Naive thymus-derived CD4-positive, alpha-beta T cell (primary cell): ENCODE measurements around the gene DSP. TPM values are rescaled to one million over a fixed set of nuclear protein-coding genes. Genes with fewer than 3 reads are reported as not detected.

Experiments used
- ATAC-seq: fragments of 150-1000 bp; cut with Tn5 transposase; 2 replicates; pipeline ENCODE4 v1.10.0; 2021; ENCODE audit warnings: mild to moderate bottlenecking, moderate library complexity
- CTCF ChIA-PET: fragments of 350-600 bp; sonication (Branson Sonifier 250); formaldehyde crosslinking; loops from one replicate; lab custom pipeline; 2021; ENCODE audit warnings: antibody characterized with exemption; lab: Charles Lee
- POLR2A ChIA-PET: fragments of 350-600 bp; sonication (Branson Sonifier 250); formaldehyde crosslinking; loops from one replicate; lab custom pipeline; 2021; ENCODE audit warnings: antibody characterized with exemption, inconsistent platforms; lab: Charles Lee
- DNase-seq, 9 donors: peaks; one replicate each; pipeline versions ENCODE4 v3.0.0 to v3.0.0-alpha.2; 2020 to 2022; ENCODE audit warnings: mixed read lengths in 1 of 9
- H3K27ac ChIP-seq: one replicate; pipeline ENCODE4 v1.7.0; 2013; ENCODE audit warnings: mild to moderate bottlenecking, low read depth, low read length, moderate library complexity
- H3K27me3 ChIP-seq, 2 donors: one replicate each; pipeline ENCODE4 v1.7.0; 2013; ENCODE audit warnings: low read length in 2 of 2, mild to moderate bottlenecking in 2 of 2, moderate library complexity in 2 of 2; ENCODE audit not compliant: control insufficient read depth in 2 of 2, insufficient read depth in 2 of 2
- H3K36me3 ChIP-seq, 3 experiments: 1 replicate in 2 of 3; 2 replicates in 1 of 3; pipeline ENCODE4 v1.7.0; 2013; ENCODE audit warnings: low read length in 3 of 3, mild to moderate bottlenecking in 3 of 3, moderate library complexity in 1 of 3; ENCODE audit not compliant: insufficient read depth in 3 of 3, control insufficient read depth in 2 of 3
- H3K4me1 ChIP-seq, 2 donors: one replicate each; pipeline ENCODE4 v1.7.0; 2013; ENCODE audit warnings: low read length in 2 of 2, mild to moderate bottlenecking in 2 of 2, moderate library complexity in 1 of 2; ENCODE audit not compliant: control insufficient read depth in 2 of 2, insufficient read depth in 2 of 2
- H3K4me3 ChIP-seq: 2 replicates; pipeline ENCODE4 v1.7.0; 2013; ENCODE audit warnings: mild to moderate bottlenecking, low read length
- H3K9me3 ChIP-seq, 3 experiments: 1 replicate in 2 of 3; 2 replicates in 1 of 3; pipeline ENCODE4 v1.7.0; 2013; ENCODE audit warnings: low read length in 3 of 3; ENCODE audit not compliant: control insufficient read depth in 2 of 3
- H3K27ac Mint-ChIP-seq, 9 donors: one replicate each; pipeline ENCODE4 v1.8.0; 2020 to 2022; ENCODE audit warnings: mixed read lengths in 9 of 9, mild to moderate bottlenecking in 8 of 9, moderate library complexity in 5 of 9, inconsistent platforms in 2 of 9
- H3K27me3 Mint-ChIP-seq, 5 donors: one replicate each; pipeline ENCODE4 v1.8.0; 2021 to 2022; ENCODE audit warnings: mixed read lengths in 5 of 5, mild to moderate bottlenecking in 1 of 5
- H3K36me3 Mint-ChIP-seq, 5 donors: one replicate each; pipeline ENCODE4 v1.8.0; 2020 to 2022; ENCODE audit warnings: mixed read lengths in 5 of 5, mild to moderate bottlenecking in 3 of 5, inconsistent platforms in 1 of 5
- H3K4me1 Mint-ChIP-seq, 7 donors: one replicate each; pipeline ENCODE4 v1.8.0; 2020 to 2022; ENCODE audit warnings: mixed read lengths in 7 of 7, mild to moderate bottlenecking in 3 of 7, inconsistent platforms in 1 of 7
- H3K4me3 Mint-ChIP-seq, 10 donors: one replicate each; pipeline ENCODE4 v1.8.0; 2020 to 2022; ENCODE audit warnings: mild to moderate bottlenecking in 10 of 10, mixed read lengths in 10 of 10, moderate library complexity in 6 of 10, inconsistent platforms in 2 of 10
- H3K9me3 Mint-ChIP-seq, 11 donors: one replicate each; pipeline ENCODE4 v1.8.0; 2020 to 2022; ENCODE audit warnings: mixed read lengths in 11 of 11, mild to moderate bottlenecking in 4 of 11, inconsistent platforms in 1 of 11, moderate library complexity in 1 of 11
- intact Hi-C, 2 donors: fragments of 100-400 bp; cut with micrococcal nuclease; formaldehyde crosslinking; loops; one replicate each; pipeline ENCODE4 v1.15.1; 2023
- polyA plus RNA-seq, 2 donors: library from polyadenylated mRNA; unstranded; fragments of 300-500 nt; fragmentation: Illumina TruSeq; gene quantifications; one replicate each; pipeline ENCODE4 v1.2.3, GENCODE V29; 2021
- total RNA-seq, 6 experiments: library from RNA in 5 of 6; stranded (reverse) in 5 of 6; gene quantifications; 1 replicate in 5 of 6; 2 replicates in 1 of 6; pipeline ENCODE4 v1.2.3 and lab custom pipeline; 2021 to 2026

DSP gene
- total and polyA plus RNA-seq, 7 experiments from 2014 or later = 0.02 TPM; not detected in 5

GRCh38 chr6:7588506-7588905, 47.0 kb downstream of the DSP start:
- H3K4me3 ChIP-seq = no peak overlapping the region
- H3K4me3 Mint-ChIP-seq = peak overlapping the region in 1 of 10 donors; percentile 94
- peaks cover 31 to 64% (median 54%) of the 10 kb centered on the region in 7 donors for H3K4me1 Mint-ChIP-seq
- DNase-seq (no peak), ATAC-seq (no peak)
- H3K27ac Mint-ChIP-seq = peak overlapping the region in 1 of 9 donors; percentile 17
- H3K27me3 ChIP-seq = no peaks in the 10 kb centered on the region
- ChIA-PET CTCF (no interaction called here), POLR2A (interaction anchor here (0.6 to 1.1 kb wide), 2 partner anchors 199 to 974 kb away, joined by 4 to 5 read pairs; partner anchors contain the start of genes CAGE1 and RIOK1)
- intact Hi-C loops = no loop called here
- H3K27me3 Mint-ChIP-seq = peaks cover 0 to 4% (median 0%) of the 10 kb centered on the region in 5 donors
- peaks cover 0 to 10% (median 0%) of the 10 kb centered on the region in 5 donors for H3K36me3 Mint-ChIP-seq
- no peak overlapping the region for H3K27ac ChIP-seq
- no peaks in the 10 kb centered on the region for H3K9me3 ChIP-seq
- peaks cover 0 to 5% (median 0%) of the 10 kb centered on the region in 3 experiments for H3K36me3 ChIP-seq
- H3K4me1 ChIP-seq = peaks cover 12 to 17% of the 10 kb centered on the region in 2 donors
- H3K9me3 Mint-ChIP-seq = no peaks in the 10 kb centered on the region

DNA sequence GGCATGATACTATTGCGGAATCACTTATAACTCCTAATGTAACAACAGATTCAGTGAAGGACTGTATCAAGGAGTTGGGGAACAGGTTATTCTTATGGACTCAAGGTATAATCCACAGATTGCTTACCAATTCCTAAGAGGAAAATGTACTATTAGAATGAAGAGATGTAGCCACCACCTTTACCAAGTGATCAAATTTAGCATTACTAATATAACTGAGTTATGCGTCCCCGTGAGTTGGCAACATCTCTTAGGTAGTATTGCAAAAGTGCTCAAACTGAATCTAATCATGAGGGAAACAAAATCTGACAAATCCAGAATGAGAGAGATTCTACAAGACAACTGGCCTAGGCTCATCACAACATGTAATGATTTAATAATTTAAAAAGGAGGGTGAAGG, 47.8 kb downstream of the DSP start:
- Mint-ChIP-seq H3K4me1 (peaks cover 31 to 64% (median 54%) of the 10 kb centered on the region in 7 donors), H3K4me3 (peak overlapping the region; percentile 93 to 100 (median 99)), H3K36me3 (peaks cover 0 to 10% (median 0%) of the 10 kb centered on the region in 5 donors), H3K27me3 (peaks cover 0 to 4% (median 0%) of the 10 kb centered on the region in 5 donors), H3K27ac (peak overlapping the region in 8 of 9 donors; percentile 90 to 97 (median 94)), H3K9me3 (no peaks in the 10 kb centered on the region)
- H3K9me3 ChIP-seq = no peaks in the 10 kb centered on the region
- H3K36me3 ChIP-seq = peaks cover 0 to 7% (median 2%) of the 10 kb centered on the region in 3 experiments
- intact Hi-C loops = no loop called here
- no peak for ATAC-seq
- H3K27me3 ChIP-seq = no peaks in the 10 kb centered on the region
- peak overlapping the region; percentile 89 for H3K4me3 ChIP-seq
- peaks cover 12 to 17% of the 10 kb centered on the region in 2 donors for H3K4me1 ChIP-seq
- ChIA-PET POLR2A (interaction anchor here (0.9 to 1.1 kb wide), 4 partner anchors 9 to 201 kb away, joined by 3 to 4 read pairs (median 4); partner anchors contain the start of genes CAGE1 and RIOK1), CTCF (no interaction called here)
- no peak for DNase-seq
- H3K27ac ChIP-seq = peak overlapping the region; percentile 77

DNA sequence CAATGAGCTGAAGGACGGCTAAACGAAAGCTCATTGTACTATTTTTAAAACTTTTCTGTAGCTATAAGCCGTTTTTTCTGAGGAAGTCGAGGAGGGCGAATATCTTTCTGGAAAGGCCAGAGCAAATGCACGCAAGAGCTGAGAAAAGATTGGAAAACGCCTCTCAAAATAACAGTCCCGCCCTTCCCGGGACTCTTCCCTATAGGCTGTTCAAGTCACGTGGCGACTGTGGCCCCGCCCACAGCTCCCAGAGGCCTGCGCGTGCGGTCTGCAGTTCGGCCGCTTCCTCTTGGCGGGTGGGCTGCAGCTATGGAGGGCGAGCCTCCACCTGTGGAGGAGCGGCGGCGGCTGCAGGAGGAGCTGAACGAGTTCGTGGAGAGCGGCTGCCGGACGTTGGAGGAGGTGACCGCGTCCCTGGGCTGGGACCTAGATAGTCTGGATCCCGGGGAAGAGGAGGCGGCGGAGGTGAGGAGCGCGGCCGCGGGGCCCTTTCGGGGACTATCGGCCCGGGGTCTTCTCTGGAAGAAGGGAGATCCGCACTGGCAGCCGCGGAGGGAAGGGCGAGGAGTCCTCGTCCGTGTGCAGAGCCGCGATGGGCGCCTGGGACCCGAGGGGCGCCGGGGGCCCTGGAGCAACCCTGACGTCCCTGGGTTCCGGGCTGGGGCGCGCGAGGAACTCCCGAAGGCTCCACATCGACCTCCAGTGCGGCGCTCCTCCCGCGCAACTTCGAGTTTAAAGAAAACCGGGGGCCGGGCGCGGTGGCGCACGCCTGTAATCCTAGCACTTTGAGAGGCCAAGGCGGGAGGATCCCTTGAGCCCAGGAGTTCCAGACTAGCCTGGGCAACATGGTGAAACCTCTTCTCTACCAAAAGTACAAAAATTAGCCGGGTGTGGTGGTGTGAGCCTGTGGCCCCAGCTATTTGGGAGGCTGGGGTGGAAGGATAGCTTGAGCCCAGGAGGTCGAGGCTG, 48.8 kb downstream of the DSP start, which contains the start of gene SNRNP48:
TSS of gene SNRNP48 (plus strand) at position 250 of the 969 bp plus-strand sequence. CDS start at position 310, 60 bp downstream.
- Histone ChIP-seq H3K4me1 (peaks cover 12 to 17% of the 10 kb centered on the region in 2 donors), H3K27ac (peak within 1 kb of the TSS; percentile 77), H3K9me3 (no peaks in the 10 kb centered on the region), H3K27me3 (no peaks in the 10 kb centered on the region), H3K36me3 (peaks cover 0 to 16% (median 12%) of the 10 kb centered on the region in 3 experiments), H3K4me3 (peak within 1 kb of the TSS; percentile 89)
- ChIA-PET POLR2A (interaction anchor here (0.9 to 1.1 kb wide), 3 partner anchors 8 to 202 kb away, joined by 3 to 4 read pairs (median 3); partner anchors contain the start of genes CAGE1 and RIOK1), CTCF (no interaction called here)
- intact Hi-C loops = loop anchor here (1.0 to 10.0 kb wide), 7 partner anchors 201 to 842 kb away; partner anchors contain the start of genes CAGE1 (in 2 of the 2), EEF1E1 (in 2 of the 2), RIOK1 (in 2 of the 2) and SSR1 (in 2 of the 2)
- Mint-ChIP-seq H3K27ac (peak within 1 kb of the TSS; percentile 90 to 97 (median 94)), H3K9me3 (no peaks in the 10 kb centered on the region), H3K4me1 (peaks cover 28 to 62% (median 54%) of the 10 kb centered on the region in 7 donors), H3K27me3 (peaks cover 0 to 2% (median 0%) of the 10 kb centered on the region in 5 donors), H3K36me3 (peaks cover 0 to 10% (median 4%) of the 10 kb centered on the region in 5 donors), H3K4me3 (peak within 1 kb of the TSS; percentile 93 to 100 (median 99))
- DNase-seq (peak; percentile 83 to 93 (median 88)), ATAC-seq (peak; percentile 99)

DNA sequence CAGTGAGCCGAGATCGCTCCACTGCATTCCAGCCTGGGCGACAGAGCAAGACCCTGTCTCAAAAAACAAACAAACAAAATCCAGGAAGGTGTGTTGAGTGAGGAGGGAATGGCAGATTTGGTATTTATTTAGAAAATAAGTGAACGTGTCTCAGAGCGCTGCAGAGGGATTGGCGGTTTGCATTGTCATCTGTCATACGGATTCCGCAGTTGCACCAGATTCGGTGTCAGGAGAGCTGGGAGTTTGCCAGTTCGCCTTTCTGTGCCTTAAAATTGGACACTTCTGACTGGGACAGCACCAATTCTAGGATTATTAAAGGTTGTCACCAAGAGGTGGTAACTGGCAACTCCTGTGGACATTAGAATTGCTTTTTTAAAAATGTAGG, 49.4 kb downstream of the DSP start:
- Histone ChIP-seq H3K27ac (peak overlapping the region; percentile 77), H3K4me1 (peaks cover 12 to 17% of the 10 kb centered on the region in 2 donors), H3K36me3 (peaks cover 5 to 23% (median 16%) of the 10 kb centered on the region in 3 experiments), H3K27me3 (no peaks in the 10 kb centered on the region), H3K4me3 (peak overlapping the region; percentile 89), H3K9me3 (no peaks in the 10 kb centered on the region)
- peaks cover 0 to 2% (median 0%) of the 10 kb centered on the region in 5 donors for H3K27me3 Mint-ChIP-seq
- H3K4me1 Mint-ChIP-seq = peaks cover 28 to 62% (median 54%) of the 10 kb centered on the region in 7 donors
- ATAC-seq (no peak), DNase-seq (no peak)
- POLR2A ChIA-PET = no interaction called here
- intact Hi-C loops = loop anchor here (1.0 to 10.0 kb wide), 7 partner anchors 202 to 841 kb away; partner anchors contain the start of genes CAGE1 (in 2 of the 2), EEF1E1 (in 2 of the 2), RIOK1 (in 2 of the 2) and SSR1 (in 2 of the 2)
- CTCF ChIA-PET = no interaction called here
- peak overlapping the region; percentile 86 to 97 (median 94) for H3K27ac Mint-ChIP-seq
- peak overlapping the region; percentile 93 to 100 (median 99) for H3K4me3 Mint-ChIP-seq
- no peaks in the 10 kb centered on the region for H3K9me3 Mint-ChIP-seq
- H3K36me3 Mint-ChIP-seq = peaks cover 0 to 10% (median 4%) of the 10 kb centered on the region in 5 donors

GRCh38 chr6:7591770-7592169, 50.3 kb downstream of the DSP start:
- ATAC-seq (no peak), DNase-seq (no peak)
- H3K27me3 Mint-ChIP-seq = peaks cover 0 to 2% (median 0%) of the 10 kb centered on the region in 5 donors
- Histone ChIP-seq H3K4me1 (peaks cover 12 to 17% of the 10 kb centered on the region in 2 donors), H3K27me3 (no peaks in the 10 kb centered on the region), H3K36me3 (peaks cover 6 to 31% (median 16%) of the 10 kb centered on the region in 3 experiments), H3K27ac (peak overlapping the region; percentile 40), H3K9me3 (no peaks in the 10 kb centered on the region), H3K4me3 (no peak overlapping the region)
- H3K27ac Mint-ChIP-seq = peak overlapping the region in 6 of 9 donors; percentile 7 to 92 (median 34)
- H3K9me3 Mint-ChIP-seq = no peaks in the 10 kb centered on the region
- H3K4me3 Mint-ChIP-seq = peak overlapping the region; percentile 4 to 99 (median 56)
- peaks cover 28 to 62% (median 54%) of the 10 kb centered on the region in 7 donors for H3K4me1 Mint-ChIP-seq
- intact Hi-C loops = loop anchor here in 1 of 2 donors (2.0 to 10.0 kb wide), 3 partner anchors 313 to 841 kb away; partner anchors contain the start of gene EEF1E1
- ChIA-PET CTCF (no interaction called here), POLR2A (no interaction called here)
- H3K36me3 Mint-ChIP-seq = peaks cover 0 to 13% (median 4%) of the 10 kb centered on the region in 5 donors

GRCh38 chr6:7593229-7593628, 51.8 kb downstream of the DSP start:
- DNase-seq (no peak), ATAC-seq (no peak)
- intact Hi-C loops = loop anchor here in 1 of 2 donors (5.0 to 10.0 kb wide), 2 partner anchors 312 to 839 kb away; no protein-coding TSS in a partner anchor
- peaks cover 6 to 39% (median 20%) of the 10 kb centered on the region in 3 experiments for H3K36me3 ChIP-seq
- Mint-ChIP-seq H3K9me3 (no peaks in the 10 kb centered on the region), H3K27ac (peak overlapping the region in 5 of 9 donors; percentile 0 to 63 (median 52)), H3K36me3 (peaks cover 0 to 15% (median 9%) of the 10 kb centered on the region in 5 donors), H3K27me3 (no peaks in the 10 kb centered on the region), H3K4me3 (no peak overlapping the region), H3K4me1 (peaks cover 25 to 51% (median 45%) of the 10 kb centered on the region in 7 donors)
- H3K4me3 ChIP-seq = no peak overlapping the region
- peaks cover 12 to 17% of the 10 kb centered on the region in 2 donors for H3K4me1 ChIP-seq
- ChIA-PET POLR2A (no interaction called here), CTCF (no interaction called here)
- no peak overlapping the region for H3K27ac ChIP-seq
- no peaks in the 10 kb centered on the region for H3K27me3 ChIP-seq
- H3K9me3 ChIP-seq = no peaks in the 10 kb centered on the region
